WERI-Rb-1 (cell line): ENCODE measurements around the gene MUC4.
"Not testable (repeated sequence)": the region's sequence is repeated elsewhere in the genome, so short reads cannot be mapped to it uniquely, and the experiment has no call there.

ENCODE experiments used
- DNase-seq: peaks from one replicate; pipeline ENCODE4 v3.0.0-alpha.2; 2020
- H3K27ac ChIP-seq: fragments of 250-450 bp; sonication (Bioruptor Pico); 2 replicates; pipeline ENCODE4 v1.5.1; 2020; ENCODE audit warnings: mild to moderate bottlenecking, moderate library complexity
- H3K27me3 ChIP-seq: fragments of 250-450 bp; sonication (Bioruptor Pico); 2 replicates; pipeline ENCODE4 v1.5.1; 2021; ENCODE audit warnings: mild to moderate bottlenecking, low read depth, moderate library complexity; ENCODE audit not compliant: insufficient read depth, severe bottlenecking
- H3K36me3 ChIP-seq: fragments of 250-450 bp; sonication (Bioruptor Pico); 2 replicates; pipeline ENCODE4 v1.5.1; 2020; ENCODE audit warnings: mild to moderate bottlenecking, moderate library complexity
- H3K4me3 ChIP-seq: 2 replicates; pipeline ENCODE4 v1.5.1; 2011; ENCODE audit warnings: low read depth, mild to moderate bottlenecking, control low read depth, low read length
- H3K9me3 ChIP-seq: fragments of 250-450 bp; sonication (Bioruptor Pico); 2 replicates; pipeline ENCODE4 v1.5.1; 2021; ENCODE audit warnings: mild to moderate bottlenecking, moderate library complexity; ENCODE audit not compliant: severe bottlenecking
- TF ChIP-seq, protein P1 (sequence below): IDR thresholded peaks from 2 replicates; pipeline ENCODE4 v1.5.1; 2011; ENCODE audit warnings: low read depth, mild to moderate bottlenecking, control low read depth, inconsistent platforms, low read length

MUC4 gene

DNA sequence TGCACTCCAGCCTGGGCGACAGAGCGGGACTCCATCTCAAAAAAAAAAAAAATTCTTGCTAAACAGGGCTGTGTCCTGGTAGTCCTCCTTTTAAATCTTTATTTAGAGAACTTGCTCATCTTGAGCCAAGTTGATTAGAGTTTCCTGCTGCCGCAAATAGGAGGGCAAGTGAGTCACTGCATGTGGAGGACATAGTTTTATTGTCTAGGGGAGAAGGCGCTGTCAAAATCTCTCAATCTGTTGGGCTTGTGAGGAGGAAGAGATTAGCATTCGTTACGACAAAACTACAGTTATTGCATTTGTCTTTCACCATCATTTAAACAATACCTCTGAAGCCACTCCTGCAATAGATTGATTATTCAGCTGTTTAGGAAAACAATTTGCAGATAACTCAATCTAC, 11.5 kb downstream of the MUC4 start:
- Histone ChIP-seq H3K27ac (no peak overlapping the region), H3K36me3 (no peaks in the 10 kb centered on the region), H3K9me3 (no peaks in the 10 kb centered on the region), H3K4me3 (no peak overlapping the region), H3K27me3 (no peaks in the 10 kb centered on the region)
- no peak for DNase-seq
- TF ChIP-seq, protein P1, sequence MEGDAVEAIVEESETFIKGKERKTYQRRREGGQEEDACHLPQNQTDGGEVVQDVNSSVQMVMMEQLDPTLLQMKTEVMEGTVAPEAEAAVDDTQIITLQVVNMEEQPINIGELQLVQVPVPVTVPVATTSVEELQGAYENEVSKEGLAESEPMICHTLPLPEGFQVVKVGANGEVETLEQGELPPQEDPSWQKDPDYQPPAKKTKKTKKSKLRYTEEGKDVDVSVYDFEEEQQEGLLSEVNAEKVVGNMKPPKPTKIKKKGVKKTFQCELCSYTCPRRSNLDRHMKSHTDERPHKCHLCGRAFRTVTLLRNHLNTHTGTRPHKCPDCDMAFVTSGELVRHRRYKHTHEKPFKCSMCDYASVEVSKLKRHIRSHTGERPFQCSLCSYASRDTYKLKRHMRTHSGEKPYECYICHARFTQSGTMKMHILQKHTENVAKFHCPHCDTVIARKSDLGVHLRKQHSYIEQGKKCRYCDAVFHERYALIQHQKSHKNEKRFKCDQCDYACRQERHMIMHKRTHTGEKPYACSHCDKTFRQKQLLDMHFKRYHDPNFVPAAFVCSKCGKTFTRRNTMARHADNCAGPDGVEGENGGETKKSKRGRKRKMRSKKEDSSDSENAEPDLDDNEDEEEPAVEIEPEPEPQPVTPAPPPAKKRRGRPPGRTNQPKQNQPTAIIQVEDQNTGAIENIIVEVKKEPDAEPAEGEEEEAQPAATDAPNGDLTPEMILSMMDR, result no peak

DNA sequence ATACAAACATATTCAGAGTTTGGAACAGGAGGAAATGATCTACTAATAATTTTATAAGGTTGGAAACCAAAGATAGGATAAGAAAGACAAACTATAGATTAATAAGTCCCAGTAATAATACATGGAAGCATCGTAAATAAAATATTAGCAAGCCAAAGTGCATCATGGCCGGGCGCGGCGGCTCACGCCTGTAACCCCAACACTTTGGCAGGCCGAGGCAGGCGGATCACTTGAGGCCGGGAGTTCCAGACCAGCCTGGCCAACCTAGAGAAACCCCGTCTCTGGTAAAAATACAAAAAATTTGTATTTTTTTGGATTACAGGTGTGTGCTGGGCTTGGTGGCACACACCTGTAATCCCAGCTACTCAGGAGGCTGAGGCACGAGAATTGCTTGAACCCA, 14.9 kb downstream of the MUC4 start:
- no peak overlapping the region for H3K4me3 ChIP-seq

DNA sequence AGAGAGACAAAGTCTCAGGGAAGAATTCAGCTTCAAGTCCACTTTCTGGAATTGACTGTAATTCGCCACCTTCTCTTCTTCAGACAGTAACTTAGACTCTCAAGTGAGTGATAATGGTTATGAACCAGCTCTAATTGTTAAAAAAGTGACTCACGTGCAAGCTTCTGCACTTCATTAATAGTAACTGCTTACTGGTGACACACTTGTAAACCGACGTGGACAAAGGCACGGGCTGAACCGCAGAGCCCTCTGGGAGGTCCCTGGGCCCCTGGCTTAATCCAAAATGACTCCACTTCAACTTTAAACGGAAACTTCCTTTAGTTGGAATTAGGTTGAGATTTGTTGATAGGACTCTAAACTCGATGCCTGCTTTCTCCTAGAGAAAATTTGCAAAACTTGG, 17.0 kb downstream of the MUC4 start:
- H3K36me3 ChIP-seq, result no peaks in the 10 kb centered on the region
- no peak overlapping the region for H3K4me3 ChIP-seq
- no peaks in the 10 kb centered on the region for H3K9me3 ChIP-seq
- H3K27me3 ChIP-seq, result no peaks in the 10 kb centered on the region
- no peak overlapping the region for H3K27ac ChIP-seq
- DNase-seq, result no peak
- TF ChIP-seq, protein P1, result no peak

More for the DNA sequence above, 14.9 kb downstream of the MUC4 start:
- Histone ChIP-seq H3K9me3 (no peaks in the 10 kb centered on the region), H3K27ac (no peak overlapping the region), H3K27me3 (no peaks in the 10 kb centered on the region), H3K36me3 (no peaks in the 10 kb centered on the region)
- TF ChIP-seq, protein P1, result no peak
- no peak for DNase-seq

DNA sequence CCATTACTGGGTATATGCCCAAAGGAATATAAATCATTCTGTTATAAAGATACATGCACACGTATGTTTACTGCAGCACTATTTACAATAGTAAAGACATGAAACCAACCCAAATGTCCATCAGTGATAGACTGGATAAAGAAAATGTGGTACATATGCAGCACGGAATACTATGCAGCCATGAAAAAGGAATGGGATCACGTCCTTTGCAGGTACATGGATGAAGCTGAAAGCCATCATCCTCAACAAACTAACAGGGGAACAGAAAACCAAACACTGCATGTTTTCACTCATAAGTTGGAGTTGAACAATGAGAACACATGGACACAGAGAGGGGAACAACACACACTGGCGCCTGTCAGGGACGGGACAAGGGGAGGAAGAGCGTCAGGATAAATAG, 19.1 kb downstream of the MUC4 start:
- H3K9me3 ChIP-seq, H3K4me3 ChIP-seq, H3K27ac ChIP-seq, DNase-seq, H3K36me3 ChIP-seq, H3K27me3 ChIP-seq: not testable (repeated sequence)

DNA sequence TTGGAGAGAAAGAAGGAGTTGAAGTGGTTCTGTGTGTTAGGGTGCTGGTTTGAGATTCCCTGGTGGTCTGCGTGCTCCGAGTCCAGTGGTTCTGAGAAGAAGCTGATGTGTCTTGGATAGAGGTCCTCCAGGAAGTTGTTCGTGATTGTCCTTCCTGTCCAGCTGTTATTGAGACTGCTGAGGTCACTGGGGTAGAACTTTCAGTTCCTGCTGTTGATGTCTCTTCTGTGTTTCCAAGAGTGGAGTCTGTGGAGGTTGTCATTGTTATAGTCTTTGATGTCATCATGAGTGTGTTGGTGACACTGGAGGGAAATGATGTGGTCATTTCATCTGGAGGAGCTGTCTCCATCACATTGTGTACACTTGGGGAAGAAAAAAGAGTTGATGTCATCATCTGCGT, 20.8 kb downstream of the MUC4 start:
- no peak for DNase-seq
- no peaks in the 10 kb centered on the region for H3K27me3 ChIP-seq
- no peak overlapping the region for H3K27ac ChIP-seq
- TF ChIP-seq, protein P1, result no peak
- H3K36me3 ChIP-seq, result no peaks in the 10 kb centered on the region
- no peak overlapping the region for H3K4me3 ChIP-seq
- H3K9me3 ChIP-seq, result no peaks in the 10 kb centered on the region

DNA sequence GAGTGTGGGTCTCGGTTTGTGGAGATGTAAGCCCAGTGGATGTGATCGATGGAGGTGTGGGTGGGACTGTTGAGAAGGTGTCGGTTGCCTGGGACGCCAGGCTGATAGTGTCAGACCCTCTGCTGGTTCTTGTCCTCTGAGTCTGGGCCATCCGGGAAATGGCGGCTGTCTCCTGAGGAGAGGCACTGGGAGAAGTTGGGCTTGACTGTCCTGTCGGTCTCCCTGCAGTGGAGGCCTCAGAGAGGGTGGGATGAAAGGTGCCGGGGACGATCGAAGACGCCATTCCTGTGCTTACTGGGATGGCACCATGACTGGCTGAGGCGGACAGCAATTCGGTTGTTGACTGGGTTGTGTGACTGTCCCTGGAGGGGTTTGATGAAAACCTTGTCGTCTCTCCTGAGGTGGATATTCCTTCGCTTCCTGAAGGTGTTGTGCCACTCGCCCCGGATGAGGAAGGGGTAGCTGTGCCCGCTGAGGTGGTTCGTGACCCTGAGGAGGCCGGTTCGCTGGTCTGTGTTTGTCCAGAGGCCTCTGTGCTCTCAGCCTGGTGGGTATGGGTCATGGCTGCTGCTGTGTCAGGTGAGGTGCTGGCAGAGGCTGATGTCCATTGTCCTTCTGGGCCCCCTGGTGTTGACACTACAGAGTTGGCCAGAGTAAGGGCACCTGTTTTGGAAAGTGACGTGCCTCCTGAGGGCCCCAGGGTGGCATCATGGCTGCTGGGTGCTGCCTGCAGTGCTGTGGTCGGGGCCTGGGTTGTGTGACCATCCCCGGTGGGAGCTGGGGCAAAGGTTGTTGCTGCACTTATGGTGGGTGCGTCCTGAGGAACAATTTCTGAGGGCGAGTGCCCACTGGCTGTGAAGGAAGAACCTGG, 22.8 kb downstream of the MUC4 start:
- no peak for DNase-seq
- no peak overlapping the region for H3K27ac ChIP-seq

DNA sequence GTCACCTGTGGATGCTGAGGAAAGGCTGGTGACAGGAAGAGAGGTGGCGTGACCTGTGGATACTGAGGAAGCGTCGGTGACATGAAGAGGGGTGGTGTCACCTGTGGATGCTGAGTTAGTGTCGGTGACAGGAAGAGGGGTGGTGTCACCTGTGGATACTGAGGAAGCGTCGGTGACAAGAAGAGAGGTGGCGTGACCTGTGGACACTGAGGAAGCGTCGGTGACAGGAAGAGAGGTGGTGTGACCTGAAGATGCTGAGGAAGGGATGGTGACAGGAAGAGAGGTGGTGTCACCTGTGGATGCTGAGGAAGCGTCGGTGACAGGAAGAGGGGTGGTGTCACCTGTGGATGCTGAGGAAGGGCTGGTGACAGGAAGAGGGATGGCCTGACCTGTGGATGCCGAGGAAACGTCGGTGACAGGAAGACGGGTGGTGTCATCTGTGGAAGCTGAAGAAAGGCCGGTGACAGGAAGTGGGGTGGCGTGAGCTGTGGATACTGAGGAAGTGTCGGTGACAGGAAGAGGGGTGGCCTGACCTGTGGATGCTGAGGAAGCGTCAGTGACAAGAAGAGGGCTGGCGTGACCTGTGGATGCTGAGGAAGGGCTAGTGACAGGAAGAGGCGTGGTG, 25.8 kb downstream of the MUC4 start:
- H3K4me3 ChIP-seq, H3K27ac ChIP-seq, H3K9me3 ChIP-seq, DNase-seq, H3K36me3 ChIP-seq, H3K27me3 ChIP-seq: not testable (repeated sequence)

More for the DNA sequence above, 22.8 kb downstream of the MUC4 start:
- H3K4me3 ChIP-seq, result no peak overlapping the region
- TF ChIP-seq, protein P1, result no peak
- no peaks in the 10 kb centered on the region for H3K27me3 ChIP-seq
- H3K36me3 ChIP-seq, result no peaks in the 10 kb centered on the region
- H3K9me3 ChIP-seq, result no peaks in the 10 kb centered on the region

DNA sequence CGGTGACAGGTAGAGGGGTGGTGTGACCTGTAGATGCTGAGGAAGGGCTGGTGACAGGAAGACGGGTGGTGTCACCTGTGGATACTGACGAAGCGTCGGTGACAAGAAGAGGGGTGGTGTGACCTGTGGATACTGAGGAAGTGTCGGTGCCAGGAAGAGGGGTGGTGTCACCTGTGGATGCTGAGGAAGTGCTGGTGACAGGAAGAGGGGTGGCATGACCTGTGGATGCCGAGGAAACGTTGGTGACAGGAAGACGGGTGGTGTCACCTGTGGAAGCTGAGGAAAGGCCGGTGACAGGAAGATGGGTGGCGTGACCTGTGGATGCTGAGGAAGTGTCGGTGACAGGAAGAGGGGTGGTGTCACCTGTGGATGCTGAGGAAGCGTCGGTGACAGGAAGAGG, 27.7 kb downstream of the MUC4 start:
- H3K4me3 ChIP-seq, H3K36me3 ChIP-seq, DNase-seq, H3K27ac ChIP-seq, H3K27me3 ChIP-seq, H3K9me3 ChIP-seq: not testable (repeated sequence)

DNA sequence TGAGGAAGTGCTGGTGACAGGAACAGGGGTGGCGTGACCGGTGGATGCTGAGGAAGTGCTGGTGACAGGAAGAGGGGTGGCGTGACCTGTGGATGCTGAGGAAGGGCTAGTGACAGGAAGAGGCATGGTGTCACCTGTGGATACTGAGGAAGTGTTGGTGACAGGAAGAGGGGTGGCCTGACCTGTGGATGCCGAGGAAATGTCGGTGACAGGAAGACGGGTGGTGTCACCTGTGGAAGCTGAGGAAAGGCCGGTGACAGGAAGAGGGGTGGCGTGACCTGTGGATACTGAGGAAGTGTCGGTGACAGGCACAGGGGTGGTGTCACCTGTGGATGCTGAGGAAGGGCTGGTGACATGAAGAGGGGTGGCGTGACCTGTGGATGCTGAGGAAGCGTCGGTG, 30.5 kb downstream of the MUC4 start:
- not testable (repeated sequence) for H3K36me3 ChIP-seq, H3K27ac ChIP-seq, H3K9me3 ChIP-seq, H3K27me3 ChIP-seq, DNase-seq, H3K4me3 ChIP-seq
